Stimulated activated CD4-positive, alpha-beta T cell treated with anti-CD3 and anti-CD28 coated beads, TNF-alpha, amount 100 ng/mL, for 1 hour (primary cell): ENCODE measurements around the gene CR1L.
"Not testable (repeated sequence)": the region's sequence is repeated elsewhere in the genome, so short reads cannot be mapped to it uniquely, and the experiment has no call there.

Experiments
- DNase-seq, 3 donors: peaks; one replicate each; pipeline ENCODE4 v3.0.0-alpha.2; 2020; ENCODE audit warnings: low read depth in 3 of 3, low spot score in 1 of 3

CR1L gene

GRCh38 chr1:207680590-207681388 is 35.9 kb downstream of the CR1L start:
- not testable (repeated sequence) for DNase-seq

- not testable (repeated sequence) for DNase-seq
Observed at GRCh38 chr1:207682872-207683434, 38.0 kb downstream of the CR1L start.

- not testable (repeated sequence) for DNase-seq
Observed at GRCh38 chr1:207690551-207690950, 45.6 kb downstream of the CR1L start.

- no peak for DNase-seq
Observed at GRCh38 chr1:207691010-207691409, 46.1 kb downstream of the CR1L start.

- DNase-seq = no peak
Observed at GRCh38 chr1:207691841-207692240, 46.9 kb downstream of the CR1L start.

- not testable (repeated sequence) for DNase-seq
Observed at GRCh38 chr1:207692291-207692690, 47.4 kb downstream of the CR1L start.

- DNase-seq = no peak
Observed at GRCh38 chr1:207695891-207696290, 51.0 kb downstream of the CR1L start.

GRCh38 chr1:207698822-207699483 is 54.0 kb downstream of the CR1L start:
- DNase-seq = peak in 1 of 3 donors; percentile 5

- DNase-seq = no peak
Observed at GRCh38 chr1:207702317-207702716, 57.4 kb downstream of the CR1L start.

- no peak for DNase-seq
Observed at GRCh38 chr1:207703712-207704111, 58.8 kb downstream of the CR1L start.

GRCh38 chr1:207708004-207708403 is 63.1 kb downstream of the CR1L start:
- DNase-seq = not testable (repeated sequence)

GRCh38 chr1:207711285-207711684 is 66.4 kb downstream of the CR1L start:
- no peak for DNase-seq

GRCh38 chr1:207712701-207713100 is 67.8 kb downstream of the CR1L start:
- not testable (repeated sequence) for DNase-seq

- DNase-seq = no peak
Observed at GRCh38 chr1:207713529-207713928, 68.6 kb downstream of the CR1L start.

GRCh38 chr1:207719234-207719633 is 74.3 kb downstream of the CR1L start:
- DNase-seq = no peak

GRCh38 chr1:207728200-207728858 is 83.4 kb downstream of the CR1L start:
- not testable (repeated sequence) for DNase-seq

GRCh38 chr1:207737503-207738157 is 92.7 kb downstream of the CR1L start:
- not testable (repeated sequence) for DNase-seq

- not testable (repeated sequence) for DNase-seq
Observed at GRCh38 chr1:207738158-207738659, 93.3 kb downstream of the CR1L start.

- DNase-seq = no peak
Observed at GRCh38 chr1:207740207-207740606, 95.3 kb downstream of the CR1L start.

- no peak for DNase-seq
Observed at GRCh38 chr1:207742850-207743555, 98.1 kb downstream of the CR1L start.
